HG02852 (cell line): ENCODE measurements around the gene POM121.
"Not testable (repeated sequence)": the region's sequence is repeated elsewhere in the genome, so short reads cannot be mapped to it uniquely, and the experiment has no call there.

Experiments
- ATAC-seq: cut with Tn5 transposase; IDR thresholded peaks from one replicate; pipeline ENCODE4 v1.9.1; 2021; ENCODE audit warnings: mild to moderate bottlenecking, moderate library complexity; ENCODE audit not compliant: unreplicated experiment

The POM121 gene

GRCh38 chr7:72990146-72990913 lies 65.4 kb downstream of the POM121 start:
- not testable (repeated sequence) for ATAC-seq

DNA sequence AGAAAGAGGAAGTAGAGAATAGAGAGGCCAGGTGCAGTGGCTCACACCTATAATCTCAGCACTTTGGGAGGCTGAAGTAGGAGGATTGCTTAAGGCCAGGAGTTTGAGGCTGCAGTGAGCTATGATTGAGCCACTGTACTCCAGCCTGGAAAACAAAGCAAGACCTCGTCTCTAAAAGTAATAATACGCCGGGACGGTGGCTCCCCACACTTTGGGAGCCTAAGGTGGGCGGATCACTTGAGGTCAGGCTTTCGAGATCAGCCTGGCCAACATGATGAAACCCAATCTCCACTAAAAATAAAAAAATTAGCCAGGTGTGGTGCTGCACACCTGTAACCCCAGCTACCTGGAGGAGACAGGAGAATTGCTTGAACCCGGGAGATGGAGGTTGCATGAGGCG lies 70.6 kb downstream of the POM121 start:
- ATAC-seq = not testable (repeated sequence)

DNA sequence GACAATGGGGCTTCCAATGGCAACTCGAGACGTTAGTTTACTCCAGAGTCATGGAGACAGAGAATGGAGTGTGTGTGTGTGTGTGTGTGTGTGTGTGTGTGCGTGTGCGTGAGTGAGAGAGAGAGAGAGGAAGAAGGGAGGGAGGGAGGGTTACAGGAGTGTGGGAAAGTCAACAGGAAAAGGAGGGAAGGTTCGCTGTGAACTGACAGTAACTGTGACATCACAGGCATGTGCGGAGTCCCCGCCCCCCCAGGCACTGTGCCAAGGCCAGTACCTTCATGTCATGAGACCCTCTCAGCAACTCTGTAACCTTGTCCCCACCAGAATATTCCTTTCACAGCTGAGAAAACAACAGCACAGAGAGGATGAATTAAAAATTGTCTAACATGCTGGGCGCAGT lies 72.6 kb downstream of the POM121 start:
- ATAC-seq = not testable (repeated sequence)

DNA sequence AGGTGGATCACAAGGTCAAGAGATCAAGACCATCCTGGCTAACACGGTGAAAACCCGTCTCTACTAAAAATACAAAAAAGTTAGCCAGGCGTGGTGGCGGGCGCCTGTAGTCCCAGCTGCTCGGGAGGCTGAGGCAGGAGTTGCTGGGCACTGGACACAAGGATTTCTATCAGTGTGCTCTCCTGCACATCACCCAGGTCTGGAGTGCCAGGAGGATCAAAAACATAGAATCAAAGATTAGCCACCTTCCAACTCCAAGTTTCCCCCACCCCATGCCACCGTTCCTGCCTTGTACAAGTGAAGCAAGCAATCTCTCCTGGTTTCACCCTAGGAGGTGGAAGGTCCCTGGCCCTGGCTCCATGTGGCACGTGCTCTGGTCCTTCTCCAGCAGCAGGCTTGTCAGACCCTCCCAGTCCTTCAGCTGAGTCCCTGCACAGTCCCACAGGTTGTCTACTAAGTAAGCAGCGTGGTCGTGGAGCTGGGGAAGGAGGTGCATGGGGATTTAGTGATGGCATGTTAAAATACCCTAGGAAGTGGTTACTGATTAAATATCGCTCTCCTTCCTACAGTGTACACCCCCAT lies 73.1 kb downstream of the POM121 start:
- not testable (repeated sequence) for ATAC-seq
